GM19351 (cell line): ENCODE data around the gene ZXDC.

Source experiments
- ATAC-seq: cut with Tn5 transposase; IDR thresholded peaks from one replicate; pipeline ENCODE4 v1.9.1; 2021; ENCODE audit warnings: mild to moderate bottlenecking, moderate library complexity; ENCODE audit not compliant: unreplicated experiment

The ZXDC gene

DNA sequence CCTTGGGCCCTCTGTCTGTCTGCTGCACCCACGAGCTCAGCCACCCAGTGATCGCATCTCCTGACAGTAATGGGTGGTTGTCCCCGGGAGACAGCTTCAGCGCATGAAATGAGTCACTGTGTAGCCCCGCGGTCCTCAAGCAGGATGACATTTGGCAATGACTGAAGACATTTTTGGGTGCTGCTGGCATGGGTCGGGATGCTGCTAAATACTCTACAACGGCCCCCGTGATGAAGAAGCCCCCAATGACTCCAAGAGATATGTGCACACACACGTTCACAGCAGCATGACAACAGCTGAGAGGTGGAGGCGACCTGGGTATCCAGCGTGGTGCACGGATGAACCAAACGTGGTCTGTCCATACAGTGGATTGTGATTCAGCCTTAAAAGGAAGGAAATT is 17.4 kb upstream of the ZXDC start:
- no peak for ATAC-seq

DNA sequence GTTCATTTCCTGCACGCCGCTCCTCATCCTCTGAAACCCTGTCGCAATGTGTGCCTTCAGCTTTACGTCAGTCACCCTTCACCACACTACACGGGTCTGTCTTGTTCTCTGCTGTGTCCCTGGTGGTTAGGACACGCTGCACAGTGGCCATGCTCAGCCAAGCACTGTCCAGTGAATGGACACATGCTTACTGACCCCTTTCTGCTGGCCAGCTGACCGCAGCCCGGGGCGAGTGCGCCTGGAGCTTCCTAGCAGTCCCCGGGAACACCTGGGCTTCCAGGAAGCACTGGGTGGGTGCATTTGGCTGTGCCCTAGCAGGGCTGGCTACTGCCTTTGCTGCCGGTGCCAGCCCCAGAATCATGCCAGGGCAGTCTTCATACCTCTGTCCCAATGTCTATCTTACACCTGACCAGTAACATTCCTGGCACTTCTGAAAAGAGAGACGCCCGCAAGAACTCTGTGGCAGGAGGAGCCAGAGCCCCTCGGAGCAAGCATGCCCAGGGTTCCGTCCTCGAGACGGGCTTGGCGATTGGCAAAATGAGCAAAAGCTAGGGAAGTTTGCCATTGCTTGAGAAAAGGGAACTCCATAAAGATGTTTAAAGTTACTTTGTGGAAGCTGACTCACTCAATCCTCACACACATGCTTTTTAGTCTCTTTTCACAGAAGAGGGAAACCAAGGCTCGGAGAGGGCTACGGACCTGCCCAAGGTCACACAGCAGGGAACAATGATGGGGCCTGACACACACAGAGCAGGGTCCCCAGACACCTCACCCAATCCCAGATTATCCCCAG is 15.7 kb upstream of the ZXDC start:
- ATAC-seq: no peak

- no peak for ATAC-seq
These were observed 14.9 kb upstream of the ZXDC start for GRCh38 chr3:126490619-126491018.

DNA sequence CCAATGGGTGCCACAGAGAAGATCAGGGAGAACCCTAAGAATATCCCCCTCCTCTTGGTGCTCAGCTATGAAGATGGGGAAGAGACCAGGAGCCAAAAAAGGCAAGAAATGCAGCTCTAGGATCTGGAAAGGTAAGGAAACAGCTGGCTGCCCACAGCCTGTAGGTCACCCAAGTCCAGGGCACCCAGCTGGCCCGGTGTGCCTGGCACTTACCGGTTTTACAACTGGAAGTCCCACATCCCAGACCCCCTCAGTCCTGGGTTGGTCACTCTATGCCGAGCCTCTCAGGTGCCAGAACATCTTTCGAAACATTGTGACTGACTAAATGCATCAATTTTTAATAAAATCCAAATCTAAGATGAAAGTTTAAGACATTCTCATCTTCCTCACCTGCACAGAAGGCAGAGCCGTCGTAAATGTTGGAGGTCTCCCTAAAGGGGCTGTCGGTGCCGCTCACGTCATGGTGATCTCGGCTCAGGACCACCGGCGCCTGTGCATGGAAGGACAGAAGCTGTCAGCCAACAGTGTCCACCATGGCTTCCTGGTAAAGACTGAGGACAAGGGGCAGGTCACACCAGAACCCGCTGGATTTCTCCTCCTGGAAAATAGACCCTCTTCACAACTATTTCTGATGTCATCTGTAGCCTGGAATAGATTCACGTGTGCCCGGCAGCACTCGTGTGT is 13.3 kb upstream of the ZXDC start:
- no peak for ATAC-seq

- no peak for ATAC-seq
These were observed 12.5 kb upstream of the ZXDC start for GRCh38 chr3:126488185-126488584.

- ATAC-seq: no peak
These were observed 11.6 kb upstream of the ZXDC start for GRCh38 chr3:126487151-126487771.

- no peak for ATAC-seq
These were observed 10.7 kb upstream of the ZXDC start for GRCh38 chr3:126486360-126486847.

- no peak for ATAC-seq
These were observed 10.3 kb upstream of the ZXDC start for GRCh38 chr3:126485956-126486355.

DNA sequence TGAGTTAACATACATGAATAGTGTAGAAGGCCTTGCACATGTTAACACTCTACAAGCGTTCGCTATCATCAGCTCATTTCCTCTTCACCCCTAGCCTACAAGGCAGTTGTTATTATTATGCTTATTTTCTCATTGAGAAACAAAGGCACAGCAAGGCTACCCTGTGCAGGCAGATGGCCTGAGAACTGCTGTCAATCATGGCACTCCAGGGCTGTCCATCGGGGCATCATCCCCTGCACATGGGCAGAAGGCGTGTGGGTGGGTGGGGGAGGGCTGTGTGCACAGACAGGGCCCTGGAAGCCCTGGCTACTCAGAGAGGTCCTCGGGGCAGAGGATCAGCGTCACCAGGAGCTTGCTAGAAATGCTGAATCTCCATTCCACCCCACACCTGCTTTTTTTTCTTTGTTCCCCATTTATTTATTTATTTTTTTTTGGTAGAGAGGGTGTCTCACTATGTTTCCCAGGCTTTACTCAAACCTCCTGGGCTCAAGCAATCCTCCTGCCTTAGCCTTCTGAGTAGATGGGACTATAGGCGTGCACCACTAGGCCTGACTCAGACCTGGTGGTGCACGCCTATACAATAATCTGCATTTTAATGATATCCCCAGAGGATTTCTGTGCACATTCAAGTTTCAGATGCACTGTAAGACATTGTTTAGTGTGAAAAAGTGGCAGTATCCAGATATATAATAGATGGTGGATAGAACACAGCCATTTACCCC is 9.6 kb upstream of the ZXDC start:
- no peak for ATAC-seq

- no peak for ATAC-seq
These were observed 9.0 kb upstream of the ZXDC start for GRCh38 chr3:126484662-126485061.

DNA sequence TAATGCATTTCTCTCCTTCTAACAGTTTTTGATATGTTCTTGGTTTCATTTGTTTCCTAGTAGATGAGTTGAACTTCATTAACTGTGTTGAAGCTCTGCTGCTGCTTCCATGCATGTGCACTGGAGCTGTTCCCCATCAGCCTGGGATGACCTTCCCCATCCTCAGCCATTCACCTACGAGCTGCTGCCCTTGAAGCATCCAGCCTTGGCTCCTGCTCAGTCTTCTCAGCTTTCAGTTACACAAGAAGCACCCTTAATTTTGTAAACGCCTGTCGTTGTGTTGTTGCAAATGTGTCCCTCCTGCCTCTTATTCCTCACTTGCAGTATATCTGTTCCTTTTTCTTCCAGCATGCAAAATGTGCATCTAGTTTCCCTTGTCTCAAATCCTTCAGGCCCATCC is 8.5 kb upstream of the ZXDC start:
- ATAC-seq: no peak

DNA sequence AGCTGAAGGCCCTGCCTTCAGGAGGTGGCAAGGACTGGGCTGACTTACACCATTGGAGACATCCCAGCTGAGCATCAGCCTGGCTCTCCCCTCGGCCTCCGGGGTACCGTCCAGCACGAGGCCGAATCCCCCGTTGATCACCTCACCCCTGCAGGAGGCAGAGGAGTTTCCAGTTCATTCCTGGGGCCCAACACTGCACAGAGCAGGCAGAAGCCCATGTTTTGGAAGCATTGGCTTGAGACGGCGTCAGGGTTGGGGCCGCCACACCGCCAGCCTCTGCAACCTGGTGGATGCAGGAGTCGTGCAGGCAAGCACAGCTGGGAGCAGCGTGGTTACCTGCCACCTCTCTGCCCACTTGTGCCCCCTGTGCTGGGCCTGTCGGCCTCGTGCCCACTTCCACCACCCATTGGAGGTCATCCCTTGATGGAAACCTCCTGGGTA is 7.7 kb upstream of the ZXDC start:
- ATAC-seq: no peak

GRCh38 chr3:126482503-126483255 is 7.0 kb upstream of the ZXDC start:
- no peak for ATAC-seq

DNA sequence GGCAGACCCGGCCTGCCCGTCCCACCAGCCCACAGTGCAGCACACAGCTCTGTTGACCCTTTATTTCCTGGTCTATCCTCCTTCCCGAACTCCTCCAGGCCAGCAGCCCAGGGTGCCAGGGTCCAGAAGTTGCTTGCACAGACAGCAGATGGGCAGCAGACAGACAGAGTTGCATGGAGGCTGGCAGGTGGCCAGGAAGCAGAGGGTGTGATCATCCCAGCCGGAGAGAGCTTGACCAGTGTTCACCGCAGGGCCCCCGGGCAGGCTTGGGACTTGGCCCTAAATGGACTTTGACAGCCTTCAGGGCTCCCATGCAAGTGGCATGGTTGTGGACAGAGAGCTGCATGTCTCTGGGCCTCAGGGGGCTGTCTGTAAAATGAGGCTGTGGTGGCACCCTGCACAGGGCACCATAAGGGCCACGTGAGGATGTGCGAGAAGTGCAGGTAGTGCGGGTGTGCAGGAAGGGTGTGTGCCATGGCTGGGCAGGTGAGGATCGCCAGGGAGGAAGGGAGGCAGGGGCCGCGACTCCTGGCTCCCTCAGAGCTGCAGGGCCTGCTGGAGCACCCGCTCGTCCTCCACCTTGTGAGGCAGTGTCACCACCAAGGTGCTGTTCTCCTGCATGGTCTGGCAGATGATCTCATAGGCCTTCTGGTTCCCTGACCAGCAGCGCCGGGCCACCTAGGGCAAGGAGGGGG is 6.3 kb upstream of the ZXDC start:
- ATAC-seq: no peak

- no peak for ATAC-seq
These were observed 5.2 kb upstream of the ZXDC start for GRCh38 chr3:126480861-126481260.

- ATAC-seq: no peak
These were observed 4.5 kb upstream of the ZXDC start for GRCh38 chr3:126480206-126480605.

GRCh38 chr3:126479642-126480041 is 4.0 kb upstream of the ZXDC start:
- no peak for ATAC-seq

DNA sequence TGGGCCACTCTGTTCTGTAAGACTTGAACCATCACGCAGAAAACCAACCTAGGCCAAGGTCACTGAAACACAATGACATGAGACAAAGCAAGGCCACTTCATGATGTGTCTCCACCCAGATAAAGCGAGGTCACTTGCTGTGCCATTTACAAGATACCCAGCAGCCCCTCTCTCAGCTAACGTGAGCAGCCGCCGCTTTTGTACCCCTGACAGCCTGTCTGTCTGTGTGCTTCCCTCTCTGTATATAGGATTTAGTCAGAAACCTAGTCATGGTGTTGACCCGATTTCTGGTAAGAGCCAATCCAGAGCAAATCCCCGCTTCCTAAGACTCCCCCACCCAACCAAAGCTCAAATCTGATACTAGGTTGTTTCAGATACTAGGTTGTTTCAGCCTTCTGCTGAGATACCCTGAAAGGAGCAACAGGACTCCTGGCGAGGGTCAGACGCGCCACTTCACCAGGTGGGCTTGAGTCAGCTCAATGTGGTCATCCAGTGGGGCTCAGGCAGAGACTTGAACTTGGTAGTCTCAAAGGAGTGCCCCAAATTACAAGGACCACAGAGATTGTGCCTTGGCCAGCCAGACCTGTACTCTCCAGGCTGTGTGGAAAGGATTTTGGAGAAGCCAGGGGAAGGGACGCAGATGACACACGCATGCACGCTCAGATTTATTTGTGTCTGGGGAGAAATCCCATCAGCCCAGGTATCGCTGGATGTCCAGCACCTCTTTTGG is 3.1 kb upstream of the ZXDC start:
- ATAC-seq: no peak

GRCh38 chr3:126477061-126477380 is 1.3 kb upstream of the ZXDC start:
- ATAC-seq: no peak
